Placental pericyte (primary cell): ENCODE data around the gene GET4. TPM values are rescaled to one million over a fixed set of nuclear protein-coding genes. Genes with fewer than 3 reads are reported as not detected.

Experiments
- total RNA-seq: library from RNA; depleted of rRNA; stranded (reverse); fragments of >200 nt; gene quantifications from 2 replicates; pipeline ENCODE4 v1.2.3, GENCODE V29; 2012

GET4 gene
- total RNA-seq = 23.0 and 33.0 TPM in 2 replicates

GRCh38 chr7:876077-876971 lies at the start of gene GET4:
Gene GET4, plus strand, starts transcription at chr7:876554. Its CDS starts 92 bp downstream, at chr7:876646.

GRCh38 chr7:832167-832967 lies 44.0 kb upstream of the GET4 start, which contains the start of gene SUN1:
Gene SUN1, plus strand, starts transcription at chr7:832476. Its CDS starts 49 bp downstream, at chr7:832525.

Other genes starting within 250 kb of the GET4 start
- gene DNAAF5, start 149.9 kb upstream of the GET4 start, total RNA-seq = 33.3 and 59.1 TPM in 2 replicates
- 14.2 and 35.5 TPM in 2 replicates for gene PRKAR1B, start 149.3 kb upstream of the GET4 start, total RNA-seq
- gene SUN1, start 44.1 kb upstream of the GET4 start, total RNA-seq = 188 and 248 TPM in 2 replicates
- 3.1 and 13.1 TPM in 2 replicates for gene ADAP1, start 78.1 kb downstream of the GET4 start, total RNA-seq
- gene COX19, start 99.0 kb downstream of the GET4 start, total RNA-seq = 9.2 and 11.2 TPM in 2 replicates
- 1.8 TPM in 1 of 2 replicates, not detected in the other for gene CYP2W1, start 106.6 kb downstream of the GET4 start, total RNA-seq
- 0.14 and 2.8 TPM in 2 replicates for gene GPR146, start 168.0 kb downstream of the GET4 start, total RNA-seq
- gene GPER1, start 211.6 kb downstream of the GET4 start, total RNA-seq = 3.4 and 4.8 TPM in 2 replicates